ENCODE data around the gene NCAPG2.

GRCh38 chr7:158606671-158607424 lies 97.8 kb downstream of the NCAPG2 start:
- no peak for TF ChIP-seq CTCF (optimal IDR thresholded peaks at IDR 0.05 in 1 of 3, IDR thresholded peaks at IDR 0.05 in 1 of 3, conservative IDR thresholded peaks at IDR 0.05 in 1 of 3; ENCODE audit: extremely low read depth in 1 of 3, insufficient read depth in 2 of 3, low read length in 3 of 3)
- no peak for TF ChIP-seq EZH2 (IDR thresholded peaks at IDR 0.05; ENCODE audit: low read length)

Data from keratinocyte (primary cell).